ENCODE data around the gene NINJ1. TPM values are rescaled to one million over a fixed set of nuclear protein-coding genes. Genes with fewer than 3 reads are reported as not detected.

Gene NINJ1
- total and polyA plus RNA-seq, 2 of the 13 experiments (the other 11 are each of a cell fraction or from before 2014, with no cell fraction given) = 81.2 to 92.1 TPM

- TF ChIP-seq SRSF9 (IDR thresholded peaks at IDR 0.05; ENCODE audit: borderline replicate concordance, insufficient read depth, low read depth, low read length, poor library complexity, severe bottlenecking) (no peak), ZNF12 (CRISPR knock-in tag; IDR thresholded peaks at IDR 0.05) (peak; percentile 98), PPARG (CRISPR knock-in tag; conservative IDR thresholded peaks at IDR 0.05) (peak; percentile 43)
These were observed 32.6 kb upstream of the NINJ1 start (continued) for GRCh38 chr9:93166699-93167098.

DNA sequence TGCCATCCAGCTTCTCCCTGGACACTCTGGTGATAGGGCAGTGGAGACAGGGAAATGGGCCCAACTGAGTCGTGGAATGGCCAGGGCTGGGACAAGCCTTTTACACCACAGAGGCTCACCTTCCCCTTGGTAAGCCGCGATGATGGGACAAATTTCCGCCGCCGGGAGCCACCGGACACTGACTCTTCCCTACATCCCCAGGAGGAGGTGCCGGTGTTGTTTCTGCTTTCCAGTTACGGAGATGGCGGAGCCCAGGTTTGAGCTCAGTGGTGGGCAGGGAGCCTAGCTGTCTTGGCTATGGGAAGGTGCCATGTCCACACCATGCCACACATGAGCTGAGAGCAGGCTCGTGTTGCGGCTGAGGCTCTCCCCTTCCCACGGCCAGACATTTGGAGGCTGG is 30.0 kb upstream of the NINJ1 start:
- 82% methylated on average over 5 of the region's 13 CpGs for WGBS (ENCODE audit: low lambda C conversion rate)
- Histone ChIP-seq H3K4me1 (ENCODE audit: insufficient read depth, low read length) (peaks cover 54% of the 10 kb centered on the region), H3K27me3 (ENCODE audit: control insufficient read depth in 1 of 2, insufficient read depth in 2 of 2, low read length in 2 of 2) (peaks cover 0 to 13% of the 10 kb centered on the region in 2 experiments; a peak in 4 of 5 replicates), H4K20me1 (ENCODE audit: insufficient read depth, low read length) (no peaks in the 10 kb centered on the region), H3K4me2 (ENCODE audit: low read depth, low read length) (no peak overlapping the region), H3K9ac (ENCODE audit: insufficient read depth, low read depth, low read length) (no peak overlapping the region), H3K79me2 (ENCODE audit: insufficient read depth, low read length) (no peaks in the 10 kb centered on the region), H3K36me3 (replicated peaks in 1 of 2; ENCODE audit: control insufficient read depth in 1 of 2, insufficient read depth in 2 of 2, low read length in 2 of 2) (no peaks in the 10 kb centered on the region), H3K4me3 (replicated peaks in 1 of 3; ENCODE audit: insufficient read depth in 1 of 3, low read depth in 2 of 3, low read length in 3 of 3) (no peak overlapping the region), H2AFZ (ENCODE audit: low read length) (no peak overlapping the region), H3K27ac (ENCODE audit: extremely low read length, insufficient read depth, low read length) (no peak overlapping the region), H3K9me3 (ENCODE audit: low read length) (no peaks in the 10 kb centered on the region)
- POLR2A ChIA-PET = no interaction called here
- FAIRE-seq (no peak), ATAC-seq (no peak), DNase-seq (ENCODE audit: low spot score) (no peak)
- peak; percentile 38 for TF ChIP-seq CTCF (CRISPR knock-in tag; IDR thresholded peaks at IDR 0.05)
- no peak for TF ChIP-seq ZNF780A (CRISPR knock-in tag; IDR thresholded peaks at IDR 0.05)
- TF ChIP-seq, protein P1, sequence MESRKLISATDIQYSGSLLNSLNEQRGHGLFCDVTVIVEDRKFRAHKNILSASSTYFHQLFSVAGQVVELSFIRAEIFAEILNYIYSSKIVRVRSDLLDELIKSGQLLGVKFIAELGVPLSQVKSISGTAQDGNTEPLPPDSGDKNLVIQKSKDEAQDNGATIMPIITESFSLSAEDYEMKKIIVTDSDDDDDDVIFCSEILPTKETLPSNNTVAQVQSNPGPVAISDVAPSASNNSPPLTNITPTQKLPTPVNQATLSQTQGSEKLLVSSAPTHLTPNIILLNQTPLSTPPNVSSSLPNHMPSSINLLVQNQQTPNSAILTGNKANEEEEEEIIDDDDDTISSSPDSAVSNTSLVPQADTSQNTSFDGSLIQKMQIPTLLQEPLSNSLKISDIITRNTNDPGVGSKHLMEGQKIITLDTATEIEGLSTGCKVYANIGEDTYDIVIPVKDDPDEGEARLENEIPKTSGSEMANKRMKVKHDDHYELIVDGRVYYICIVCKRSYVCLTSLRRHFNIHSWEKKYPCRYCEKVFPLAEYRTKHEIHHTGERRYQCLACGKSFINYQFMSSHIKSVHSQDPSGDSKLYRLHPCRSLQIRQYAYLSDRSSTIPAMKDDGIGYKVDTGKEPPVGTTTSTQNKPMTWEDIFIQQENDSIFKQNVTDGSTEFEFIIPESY (CRISPR knock-in tag; IDR thresholded peaks at IDR 0.05) = peak; percentile 93
- BruUV-seq (replicated peaks) = no TSS peak
- in situ Hi-C loops (cut with HindIII; ENCODE audit: extremely low pct_ligation_motif_present, low pct_unique_long_range_greater_than_20kb) (loop anchor here (5.0 to 25.0 kb wide), 2 partner anchors 138 to 273 kb away; no protein-coding TSS in a partner anchor), intact Hi-C loops (cut with micrococcal nuclease; ENCODE audit: unreplicated experiment) (no loop called here)
- CTCF ChIA-PET (ENCODE audit: low intra/inter-chr PET ratio, low total read pairs) = no interaction called here
